Smooth muscle cell (in vitro differentiated cells): Measurements from ENCODE around the gene ACVR1B. TPM values are rescaled to one million over a fixed set of nuclear protein-coding genes. Genes with fewer than 3 reads are reported as not detected.
A peak's percentile ranks its signal among the peaks of the same experiment; 100 is the strongest.

Source experiments
- DNase-seq: peaks from one replicate; lab custom pipeline; 2025; ENCODE audit not compliant: unreplicated experiment; lab: John Stamatoyannopoulos, UW
- H2AFZ ChIP-seq: fragments of 200-600 bp; sonication (generic); 2 replicates; pipeline ENCODE4 v1.6.0; 2016; ENCODE audit warnings: antibody characterized with exemption, low read depth, mild to moderate bottlenecking
- H3F3A ChIP-seq: fragments of 200-600 bp; sonication (generic); 2 replicates; pipeline ENCODE4 v1.6.0; 2017; ENCODE audit warnings: antibody characterized with exemption, low read depth
- H3K27ac ChIP-seq: fragments of 200-600 bp; sonication (generic); 2 replicates; pipeline ENCODE4 v1.5.1; 2016; ENCODE audit warnings: low read depth, mild to moderate bottlenecking
- H3K27me3 ChIP-seq: fragments of 200-600 bp; sonication (generic); 2 replicates; pipeline ENCODE4 v1.6.1; 2016; ENCODE audit warnings: low read depth, mild to moderate bottlenecking
- H3K36me3 ChIP-seq: fragments of 200-600 bp; sonication (generic); 2 replicates; pipeline ENCODE4 v1.5.1; 2016; ENCODE audit warnings: low read depth
- H3K4me1 ChIP-seq: fragments of 200-600 bp; sonication (generic); 2 replicates; pipeline ENCODE4 v1.5.1; 2016; ENCODE audit warnings: low read depth
- H3K4me2 ChIP-seq: fragments of 200-600 bp; sonication (generic); 2 replicates; pipeline ENCODE4 v1.6.0; 2016; ENCODE audit warnings: mild to moderate bottlenecking
- H3K4me3 ChIP-seq: fragments of 200-600 bp; sonication (generic); 2 replicates; pipeline ENCODE4 v1.5.1; 2016; ENCODE audit warnings: mild to moderate bottlenecking
- H3K79me2 ChIP-seq: fragments of 200-600 bp; sonication (generic); 2 replicates; pipeline ENCODE4 v1.6.0; 2016; ENCODE audit warnings: low read depth, mild to moderate bottlenecking
- H3K9ac ChIP-seq: fragments of 200-600 bp; sonication (generic); 2 replicates; pipeline ENCODE4 v1.6.0; 2016; ENCODE audit warnings: low read depth
- H3K9me3 ChIP-seq: fragments of 200-600 bp; sonication (generic); replicated peaks from 2 replicates; pipeline ENCODE4 v1.5.1; 2016; ENCODE audit warnings: low read depth
- H4K20me1 ChIP-seq: fragments of 200-600 bp; sonication (generic); 2 replicates; pipeline ENCODE4 v1.6.0; 2016; ENCODE audit warnings: low read depth
- WGBS: methylation state at CpG from one replicate; pipeline ENCODE4 v1.1.7; 2016; ENCODE audit warnings: low lambda C conversion rate; 5-methylcytosine and 5-hydroxymethylcytosine counted together
- polyA plus RNA-seq: library from polyadenylated mRNA; unstranded; fragments of >200 nt; fragmentation: Nextera tagmentation; extraction: Ambion mirVana; gene quantifications from 2 replicates; pipeline ENCODE4 v1.2.1, GENCODE V29; 2016
- total RNA-seq: library from RNA; depleted of rRNA; stranded (reverse); fragments of >200 nt; gene quantifications from 2 replicates; pipeline ENCODE4 v1.2.3, GENCODE V29; 2014
- TF ChIP-seq, protein P1 (sequence below): fragments of 200-600 bp; sonication (generic); IDR thresholded peaks from 2 replicates; pipeline ENCODE4 v1.5.1; 2017; ENCODE audit warnings: borderline replicate concordance, mild to moderate bottlenecking, antibody characterized with exemption; ENCODE audit not compliant: insufficient read depth, poor library complexity, severe bottlenecking

ACVR1B gene
- total and polyA plus RNA-seq, 2 experiments from 2014 or later = 1.9 to 4.0 TPM

DNA sequence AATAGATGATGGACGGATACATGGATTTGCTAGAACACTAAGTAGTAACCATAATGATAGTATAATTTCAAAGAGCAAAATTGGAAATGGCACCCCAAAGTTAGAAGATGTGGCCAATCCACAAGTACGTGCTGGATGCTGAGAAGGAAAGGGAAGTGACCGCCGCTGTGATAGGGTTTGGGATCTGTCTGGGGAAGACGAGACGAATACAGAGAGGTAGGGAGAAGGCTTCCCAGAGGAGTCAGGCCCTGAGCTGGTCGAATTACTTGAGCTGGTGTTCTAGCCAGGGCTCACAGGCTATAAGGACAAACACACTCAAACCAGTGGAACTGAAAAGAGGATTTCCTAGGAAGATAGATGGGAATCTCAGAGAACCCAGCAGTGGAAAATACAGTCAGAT lies 9.4 kb upstream of the ACVR1B start:
- Histone ChIP-seq H4K20me1 (no peaks in the 10 kb centered on the region), H3K36me3 (no peaks in the 10 kb centered on the region), H2AFZ (no peak overlapping the region), H3K9me3 (peaks cover 5% of the 10 kb centered on the region), H3K27ac (peak overlapping the region; percentile 38), H3K79me2 (no peaks in the 10 kb centered on the region), H3K9ac (no peak overlapping the region), H3K4me3 (no peak overlapping the region), H3F3A (peaks cover 2% of the 10 kb centered on the region), H3K27me3 (no peaks in the 10 kb centered on the region), H3K4me2 (no peak overlapping the region), H3K4me1 (peaks cover 4% of the 10 kb centered on the region)
- DNase-seq = no peak
- WGBS = 96% methylated on average over 7 of the region's 7 CpGs
- TF ChIP-seq, protein P1, sequence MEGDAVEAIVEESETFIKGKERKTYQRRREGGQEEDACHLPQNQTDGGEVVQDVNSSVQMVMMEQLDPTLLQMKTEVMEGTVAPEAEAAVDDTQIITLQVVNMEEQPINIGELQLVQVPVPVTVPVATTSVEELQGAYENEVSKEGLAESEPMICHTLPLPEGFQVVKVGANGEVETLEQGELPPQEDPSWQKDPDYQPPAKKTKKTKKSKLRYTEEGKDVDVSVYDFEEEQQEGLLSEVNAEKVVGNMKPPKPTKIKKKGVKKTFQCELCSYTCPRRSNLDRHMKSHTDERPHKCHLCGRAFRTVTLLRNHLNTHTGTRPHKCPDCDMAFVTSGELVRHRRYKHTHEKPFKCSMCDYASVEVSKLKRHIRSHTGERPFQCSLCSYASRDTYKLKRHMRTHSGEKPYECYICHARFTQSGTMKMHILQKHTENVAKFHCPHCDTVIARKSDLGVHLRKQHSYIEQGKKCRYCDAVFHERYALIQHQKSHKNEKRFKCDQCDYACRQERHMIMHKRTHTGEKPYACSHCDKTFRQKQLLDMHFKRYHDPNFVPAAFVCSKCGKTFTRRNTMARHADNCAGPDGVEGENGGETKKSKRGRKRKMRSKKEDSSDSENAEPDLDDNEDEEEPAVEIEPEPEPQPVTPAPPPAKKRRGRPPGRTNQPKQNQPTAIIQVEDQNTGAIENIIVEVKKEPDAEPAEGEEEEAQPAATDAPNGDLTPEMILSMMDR = no peak

DNA sequence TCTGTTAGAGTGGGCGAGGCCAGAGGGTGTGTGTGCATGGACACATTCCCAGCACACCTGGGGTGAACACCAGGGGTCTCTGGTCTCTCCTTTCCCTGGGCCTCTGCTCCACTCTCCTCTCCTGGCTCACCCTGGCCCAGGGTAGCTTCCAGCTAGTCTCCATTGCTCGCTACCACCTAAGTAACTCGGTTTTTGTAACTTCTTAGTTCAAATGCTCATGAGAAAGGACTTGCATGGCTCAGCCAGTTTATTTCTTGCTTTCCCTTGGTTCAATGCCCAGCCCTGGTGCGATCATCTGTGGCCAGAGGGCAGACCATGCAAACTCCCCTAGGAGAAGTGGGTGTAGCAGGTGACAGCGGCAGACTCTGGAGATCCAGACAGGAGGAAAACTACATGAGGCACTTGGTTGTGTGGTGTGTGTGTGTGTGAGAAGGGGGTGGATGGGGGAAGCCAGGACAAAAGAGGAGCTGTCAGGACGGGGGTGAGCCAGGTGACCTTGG lies 8.9 kb upstream of the ACVR1B start:
- H4K20me1 ChIP-seq = no peaks in the 10 kb centered on the region
- H3K27ac ChIP-seq = no peak overlapping the region
- peaks cover 2% of the 10 kb centered on the region for H3K4me1 ChIP-seq
- no peaks in the 10 kb centered on the region for H3K27me3 ChIP-seq
- WGBS = 94% methylated on average over 6 of the region's 6 CpGs
- H3K9ac ChIP-seq = no peak overlapping the region
- H3K4me3 ChIP-seq = no peak overlapping the region
- TF ChIP-seq, protein P1 = no peak
- H3K9me3 ChIP-seq = peaks cover 5% of the 10 kb centered on the region
- DNase-seq = no peak
- peaks cover 2% of the 10 kb centered on the region for H3F3A ChIP-seq
- H2AFZ ChIP-seq = no peak overlapping the region
- no peak overlapping the region for H3K4me2 ChIP-seq
- no peaks in the 10 kb centered on the region for H3K79me2 ChIP-seq
- no peaks in the 10 kb centered on the region for H3K36me3 ChIP-seq

DNA sequence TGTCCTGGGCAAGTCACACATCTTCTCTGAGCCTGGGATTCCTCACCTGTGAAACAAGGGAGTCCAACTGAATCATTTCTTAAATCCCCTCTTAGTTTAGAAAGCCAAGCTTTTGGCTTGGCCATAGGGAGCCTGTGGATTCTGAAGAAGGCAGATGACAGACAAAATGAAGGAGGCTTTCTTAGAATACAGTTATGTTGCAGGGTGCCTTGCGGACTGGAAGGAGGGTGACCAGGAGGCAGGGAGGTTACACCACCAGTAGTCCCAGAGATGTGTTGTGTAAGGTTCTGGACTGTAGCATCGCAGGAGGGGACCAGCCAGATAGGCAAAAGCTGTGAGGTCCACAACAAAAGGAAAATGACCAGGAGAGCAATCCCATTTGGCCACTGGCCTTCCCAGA lies 8.2 kb upstream of the ACVR1B start:
- no peak for DNase-seq
- H3K4me1 ChIP-seq = no peaks in the 10 kb centered on the region
- no peaks in the 10 kb centered on the region for H3K36me3 ChIP-seq
- H3K4me3 ChIP-seq = no peak overlapping the region
- H3K79me2 ChIP-seq = no peaks in the 10 kb centered on the region
- H2AFZ ChIP-seq = no peak overlapping the region
- H3K9ac ChIP-seq = no peak overlapping the region
- H3K27ac ChIP-seq = no peak overlapping the region
- no peaks in the 10 kb centered on the region for H3K27me3 ChIP-seq
- H3K9me3 ChIP-seq = peaks cover 5% of the 10 kb centered on the region
- H3F3A ChIP-seq = peaks cover 2% of the 10 kb centered on the region
- no peak overlapping the region for H3K4me2 ChIP-seq
- 92% methylated on average over 2 of the region's 2 CpGs for WGBS
- TF ChIP-seq, protein P1 = no peak
- no peaks in the 10 kb centered on the region for H4K20me1 ChIP-seq

DNA sequence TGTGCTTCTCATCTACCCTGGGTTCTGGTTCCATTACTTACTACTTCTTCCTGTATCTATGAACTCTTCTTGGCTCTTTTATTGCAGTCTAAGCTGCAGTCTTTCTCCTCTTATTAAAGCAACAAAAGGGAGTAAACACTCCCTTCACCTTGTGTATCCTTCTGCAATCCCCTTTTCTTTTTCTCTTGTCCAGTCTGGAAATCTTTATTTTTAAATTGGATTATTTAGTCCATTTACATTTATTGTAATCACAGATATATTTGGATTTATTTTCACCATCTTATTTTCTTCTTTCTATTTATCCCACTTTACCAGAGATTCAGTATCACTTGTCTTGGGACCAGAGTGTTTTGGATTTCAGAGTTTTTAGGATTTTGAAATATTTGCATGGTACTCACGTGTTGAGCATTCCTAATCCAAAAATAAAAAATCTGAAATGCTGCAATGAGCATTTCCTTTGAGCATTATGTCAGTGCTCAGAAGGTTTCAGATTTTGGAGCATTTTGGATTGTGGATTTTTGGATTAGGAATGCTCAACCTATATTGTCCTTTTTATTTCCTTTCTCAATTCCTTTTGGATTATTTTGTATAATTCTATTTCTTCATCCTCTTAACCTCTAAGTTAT lies 6.8 kb upstream of the ACVR1B start:
- no peaks in the 10 kb centered on the region for H3K4me1 ChIP-seq
- DNase-seq = no peak
- no peak overlapping the region for H3K27ac ChIP-seq
- H2AFZ ChIP-seq = no peak overlapping the region
- H4K20me1 ChIP-seq = no peaks in the 10 kb centered on the region
- H3K79me2 ChIP-seq = no peaks in the 10 kb centered on the region
- H3K4me3 ChIP-seq = no peak overlapping the region
- H3K36me3 ChIP-seq = no peaks in the 10 kb centered on the region
- TF ChIP-seq, protein P1 = no peak
- no peak overlapping the region for H3K9ac ChIP-seq
- H3F3A ChIP-seq = peaks cover 2% of the 10 kb centered on the region
- H3K4me2 ChIP-seq = no peak overlapping the region
- WGBS = 77% methylated on average over 1 of the region's 1 CpG
- H3K9me3 ChIP-seq = peaks cover 5% of the 10 kb centered on the region
- no peaks in the 10 kb centered on the region for H3K27me3 ChIP-seq
